HG02981 (cell line): ENCODE data around the gene PHKG2.
A peak's percentile ranks its signal among the peaks of the same experiment; 100 is the strongest.
"Not testable (repeated sequence)": the region's sequence is repeated elsewhere in the genome, so short reads cannot be mapped to it uniquely, and the experiment has no call there.

Source experiments
- ATAC-seq: cut with Tn5 transposase; IDR thresholded peaks from one replicate; pipeline ENCODE4 v1.9.1; 2021; ENCODE audit warnings: mild to moderate bottlenecking, moderate library complexity; ENCODE audit not compliant: unreplicated experiment

Gene PHKG2, protein sequence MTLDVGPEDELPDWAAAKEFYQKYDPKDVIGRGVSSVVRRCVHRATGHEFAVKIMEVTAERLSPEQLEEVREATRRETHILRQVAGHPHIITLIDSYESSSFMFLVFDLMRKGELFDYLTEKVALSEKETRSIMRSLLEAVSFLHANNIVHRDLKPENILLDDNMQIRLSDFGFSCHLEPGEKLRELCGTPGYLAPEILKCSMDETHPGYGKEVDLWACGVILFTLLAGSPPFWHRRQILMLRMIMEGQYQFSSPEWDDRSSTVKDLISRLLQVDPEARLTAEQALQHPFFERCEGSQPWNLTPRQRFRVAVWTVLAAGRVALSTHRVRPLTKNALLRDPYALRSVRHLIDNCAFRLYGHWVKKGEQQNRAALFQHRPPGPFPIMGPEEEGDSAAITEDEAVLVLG

DNA sequence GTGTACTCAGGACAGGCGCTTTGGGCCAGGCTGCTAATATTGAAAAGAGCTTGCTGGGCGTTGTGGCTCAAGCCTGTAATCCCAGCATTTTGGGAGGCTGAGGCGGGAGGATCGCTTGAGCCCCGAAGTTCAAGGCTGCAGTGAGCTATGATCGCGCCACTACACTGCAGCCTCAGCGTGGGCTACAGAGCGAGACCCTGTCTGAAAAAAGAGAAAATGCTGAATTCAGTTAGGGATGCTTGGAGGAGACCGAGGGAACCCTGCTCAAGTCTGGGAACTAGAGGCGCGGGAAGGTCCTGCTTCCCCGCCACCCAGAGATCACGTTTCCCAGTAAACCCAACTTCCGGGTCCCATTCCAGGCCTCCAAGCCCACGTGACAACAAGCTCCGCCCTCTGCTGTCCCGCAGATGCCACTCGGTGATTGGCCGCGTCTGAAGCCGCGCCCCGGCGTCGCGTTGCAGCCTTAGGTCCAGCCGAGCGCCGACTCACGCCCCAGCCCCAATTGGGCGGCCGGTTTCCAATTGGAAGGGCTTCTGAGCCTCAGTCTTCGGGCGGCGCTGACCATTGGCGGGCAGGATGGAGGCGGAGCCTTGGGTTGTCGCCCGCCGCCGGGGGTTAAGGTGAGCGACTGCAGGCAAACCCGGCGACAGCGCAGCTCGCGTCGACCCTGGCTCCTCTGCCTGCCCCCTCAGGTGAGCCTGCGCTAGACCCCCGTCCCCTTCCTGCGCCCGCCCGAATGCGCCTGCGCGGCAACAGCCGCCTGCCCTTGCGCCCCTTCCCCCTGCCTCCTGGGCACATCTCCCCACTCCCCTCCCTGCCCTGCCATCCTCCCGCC is at the start of gene PHKG2:
Gene PHKG2, plus strand, starts transcription at position 627 of the 835 bp plus-strand sequence. CDS start 396 bp downstream, outside the sequence.
- ATAC-seq: peak; percentile 98

DNA sequence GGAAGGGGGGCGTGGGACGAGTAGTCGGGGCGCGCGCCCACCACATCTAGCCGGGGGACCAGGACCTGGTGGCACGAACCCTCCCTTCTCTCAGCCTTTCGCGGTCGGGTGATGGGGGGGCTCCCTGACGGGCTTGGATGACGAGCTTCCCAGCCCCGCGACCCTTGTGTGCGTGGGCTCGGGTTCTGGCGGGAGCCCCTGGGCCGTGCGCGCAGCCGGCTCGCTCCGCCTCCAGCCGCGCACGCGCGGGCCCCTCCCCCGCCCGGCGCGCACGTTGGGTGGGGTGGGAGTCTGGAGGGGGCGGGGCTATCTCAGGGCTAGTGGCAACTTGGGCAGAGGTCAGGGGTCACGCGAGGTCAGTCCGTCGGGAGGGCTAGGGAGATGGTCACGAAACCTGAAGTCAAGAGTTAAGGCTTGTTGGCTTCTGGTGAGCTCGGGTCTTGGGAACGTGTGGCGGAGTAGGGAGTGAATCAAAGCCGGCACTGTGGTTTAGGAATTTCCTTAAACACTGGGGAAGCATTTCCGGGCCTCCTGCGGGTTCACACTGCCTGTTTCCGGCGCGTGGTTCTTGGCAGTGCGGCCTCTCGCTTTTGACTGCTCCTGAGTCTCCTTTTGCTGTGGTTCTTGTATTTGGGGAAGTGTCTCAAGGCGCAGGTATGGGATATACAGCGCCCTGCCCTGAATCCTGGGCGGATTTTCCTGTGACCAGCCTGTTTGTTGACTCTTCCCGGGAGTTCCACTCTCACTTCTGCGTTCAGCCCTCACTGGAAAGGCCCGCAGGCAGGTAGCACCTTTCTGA is 49.2 kb upstream of the PHKG2 start, which contains the start of gene SRCAP:
Gene SRCAP, plus strand, starts transcription at position 356 of the 799 bp plus-strand sequence. CDS start 1,654 bp downstream, outside the sequence.
- peak; percentile 29 for ATAC-seq

DNA sequence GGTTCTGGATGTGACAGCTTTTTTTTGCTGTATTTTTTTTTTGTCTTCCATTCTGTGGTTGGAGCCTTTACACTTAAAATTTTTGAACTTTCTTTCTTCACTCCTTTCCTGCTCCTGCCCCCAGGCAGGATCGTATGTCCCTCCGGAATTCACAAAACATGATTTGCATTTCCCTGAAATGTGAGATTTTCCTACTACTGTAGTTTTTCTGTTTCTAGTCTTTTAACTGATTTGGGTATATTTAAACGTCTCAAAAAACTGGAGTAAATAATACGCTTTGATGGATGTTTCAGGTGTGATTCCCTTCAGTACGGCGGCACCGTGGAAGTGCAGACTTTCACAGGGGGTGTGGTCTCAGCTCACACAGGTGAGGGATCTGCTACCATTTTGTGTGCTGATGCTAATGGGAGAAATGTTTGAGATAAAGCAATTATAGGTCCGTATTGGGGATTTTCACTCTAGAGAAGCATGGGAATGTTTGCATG is 48.6 kb upstream of the PHKG2 start:
- ATAC-seq: no peak

DNA sequence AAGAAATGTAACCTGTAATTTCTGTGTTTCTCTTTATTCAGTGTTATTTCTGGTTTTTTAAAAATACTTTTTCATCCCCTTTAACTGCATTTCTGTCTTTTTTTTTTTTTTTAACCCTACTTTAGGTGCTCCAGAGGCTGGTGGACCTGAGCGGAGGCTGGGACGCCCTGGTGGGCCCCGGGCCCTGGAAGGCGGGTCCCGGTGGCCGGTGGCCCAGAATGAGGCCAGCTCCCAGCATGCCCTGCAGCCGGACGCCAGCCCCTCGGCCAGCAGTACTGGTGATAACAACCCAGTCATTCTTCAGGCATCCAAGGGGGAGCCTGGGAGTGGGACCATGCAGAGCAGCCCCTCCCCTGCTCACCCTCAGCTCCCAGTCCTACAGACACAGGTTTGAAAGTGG is 47.7 kb upstream of the PHKG2 start:
- no peak for ATAC-seq

DNA sequence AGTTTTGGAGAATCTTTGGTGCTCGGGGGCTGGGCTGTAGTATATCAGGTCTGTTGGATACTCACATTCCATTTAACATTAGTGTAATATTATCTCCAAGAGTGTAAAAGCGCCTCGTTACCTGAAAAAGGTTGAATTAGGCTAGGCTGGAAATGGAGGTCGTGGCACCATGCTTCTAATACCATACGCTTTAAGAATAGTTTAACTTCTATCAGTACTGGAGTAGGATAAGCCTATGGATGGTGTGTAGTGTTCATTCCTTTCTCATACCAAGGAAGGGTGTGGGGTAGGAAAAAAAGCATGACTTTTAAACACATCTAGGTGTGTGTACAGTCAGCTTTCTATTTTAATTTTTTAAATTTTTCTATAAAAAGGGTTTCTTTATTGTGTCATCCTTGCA is 47.3 kb upstream of the PHKG2 start:
- ATAC-seq: no peak

DNA sequence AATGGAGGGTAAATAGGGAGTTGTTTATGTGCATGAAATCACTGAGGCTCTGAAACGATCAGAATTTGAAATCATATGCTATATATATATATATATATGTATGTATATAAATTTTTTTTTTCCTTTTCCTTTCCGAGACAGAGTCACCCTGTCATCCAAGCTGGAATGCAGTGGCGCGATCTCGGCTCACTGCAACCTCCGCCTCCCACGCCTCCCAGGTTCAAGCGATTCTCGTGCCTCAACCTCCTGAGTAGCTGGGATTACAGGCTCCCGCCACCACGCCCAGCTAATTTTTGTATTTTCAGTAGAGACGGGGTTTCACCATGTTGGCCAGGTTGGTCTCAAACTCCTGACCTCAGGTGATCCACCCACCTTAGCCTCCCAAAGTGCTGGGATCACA is 45.2 kb upstream of the PHKG2 start:
- ATAC-seq: not testable (repeated sequence)

DNA sequence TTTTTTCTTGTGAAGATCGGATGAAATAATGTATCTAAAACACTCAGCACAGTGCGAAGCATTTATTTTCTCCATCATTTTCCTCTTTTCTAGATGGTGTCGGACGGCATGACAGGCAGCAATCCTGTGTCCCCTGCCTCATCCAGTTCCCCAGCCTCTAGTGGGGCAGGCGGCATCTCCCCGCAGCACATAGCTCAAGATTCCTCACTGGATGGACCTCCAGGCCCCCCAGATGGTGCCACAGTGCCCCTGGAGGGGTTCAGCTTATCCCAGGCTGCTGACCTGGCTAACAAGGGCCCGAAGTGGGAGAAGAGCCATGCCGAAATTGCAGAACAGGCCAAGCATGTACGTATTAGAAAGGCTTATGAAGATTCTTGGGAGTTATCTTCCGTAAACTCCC is 44.3 kb upstream of the PHKG2 start:
- no peak for ATAC-seq

DNA sequence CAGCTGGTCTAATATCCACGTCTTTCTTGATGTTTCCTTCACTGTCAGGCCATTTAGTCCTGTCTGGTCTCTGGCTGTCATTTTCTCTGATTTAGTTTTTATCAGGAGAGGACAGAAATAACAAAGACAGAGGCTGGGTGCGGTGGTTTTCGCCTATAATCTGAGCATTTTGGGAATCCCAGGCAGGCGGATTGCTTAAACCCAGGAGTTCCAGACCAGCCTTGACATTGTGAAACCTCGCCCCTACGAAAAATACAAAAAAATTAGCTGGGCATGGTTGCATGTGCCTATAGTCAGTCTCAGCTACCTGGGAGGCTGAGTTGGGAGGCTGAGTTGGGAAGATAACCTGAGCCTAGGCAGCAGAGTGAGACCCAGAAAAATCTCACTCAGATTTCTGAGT is 42.2 kb upstream of the PHKG2 start:
- ATAC-seq: no peak

DNA sequence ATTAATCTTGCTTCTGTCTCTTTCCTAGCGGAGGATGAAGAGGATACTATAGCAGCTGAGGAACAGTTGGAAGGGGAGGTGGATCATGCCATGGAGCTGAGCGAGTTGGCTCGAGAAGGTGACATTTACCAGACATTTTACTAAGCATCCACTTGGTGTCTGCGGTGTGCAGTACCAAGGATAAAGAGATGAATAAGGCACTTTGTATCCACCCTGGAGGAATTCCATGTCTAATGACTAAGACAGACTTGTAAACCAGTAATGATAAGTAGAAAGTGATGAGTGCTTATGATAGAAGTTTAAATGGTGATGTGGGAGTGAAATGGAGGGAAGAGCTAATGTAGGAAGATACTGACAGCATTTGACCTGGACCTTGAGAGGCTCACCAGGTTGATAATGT is 37.3 kb upstream of the PHKG2 start:
- no peak for ATAC-seq

DNA sequence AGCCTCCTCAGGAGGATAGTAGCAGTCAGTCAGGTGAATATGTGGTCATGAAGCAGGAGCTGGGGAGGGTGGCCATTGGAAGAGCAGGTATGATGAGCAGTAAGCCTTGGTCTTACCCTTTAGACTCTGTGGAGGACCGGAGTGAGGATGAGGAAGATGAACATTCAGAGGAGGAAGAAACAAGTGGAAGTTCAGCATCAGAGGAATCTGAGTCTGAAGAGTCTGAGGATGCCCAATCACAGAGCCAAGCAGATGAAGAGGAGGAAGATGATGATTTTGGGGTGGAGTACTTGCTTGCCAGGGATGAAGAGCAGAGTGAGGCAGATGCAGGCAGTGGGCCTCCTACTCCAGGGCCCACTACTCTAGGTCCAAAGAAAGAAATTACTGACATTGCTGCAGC is 36.5 kb upstream of the PHKG2 start:
- ATAC-seq: no peak

DNA sequence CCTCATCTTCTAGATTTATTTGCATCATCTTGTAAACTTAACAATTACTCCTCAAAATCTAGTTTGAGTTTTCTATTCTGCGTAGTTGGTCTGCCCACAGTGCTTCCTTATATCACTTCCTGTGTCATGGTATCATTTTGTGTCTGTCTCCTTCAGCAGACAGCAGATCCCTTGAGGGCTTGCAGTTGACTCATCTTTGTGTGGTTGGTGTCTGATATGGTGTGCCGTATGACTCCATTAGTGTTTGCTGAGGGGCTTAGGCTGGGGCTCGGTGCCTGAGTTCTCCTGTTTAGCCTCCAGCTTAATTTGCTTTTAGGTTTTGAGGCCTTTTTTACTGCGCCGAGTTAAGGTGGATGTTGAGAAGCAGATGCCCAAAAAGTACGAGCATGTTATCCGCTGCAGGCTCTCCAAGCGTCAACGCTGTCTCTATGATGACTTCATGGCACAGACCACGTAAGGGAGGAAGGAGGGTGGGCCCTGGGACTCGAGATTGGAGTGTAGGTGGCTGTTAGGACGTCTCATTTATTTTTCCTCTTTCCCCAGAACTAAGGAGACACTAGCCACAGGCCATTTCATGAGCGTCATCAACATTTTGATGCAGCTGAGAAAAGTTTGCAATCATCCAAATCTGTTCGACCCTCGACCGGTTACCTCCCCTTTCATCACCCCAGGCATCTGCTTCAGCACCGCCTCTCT is 32.3 kb upstream of the PHKG2 start:
- no peak for ATAC-seq

DNA sequence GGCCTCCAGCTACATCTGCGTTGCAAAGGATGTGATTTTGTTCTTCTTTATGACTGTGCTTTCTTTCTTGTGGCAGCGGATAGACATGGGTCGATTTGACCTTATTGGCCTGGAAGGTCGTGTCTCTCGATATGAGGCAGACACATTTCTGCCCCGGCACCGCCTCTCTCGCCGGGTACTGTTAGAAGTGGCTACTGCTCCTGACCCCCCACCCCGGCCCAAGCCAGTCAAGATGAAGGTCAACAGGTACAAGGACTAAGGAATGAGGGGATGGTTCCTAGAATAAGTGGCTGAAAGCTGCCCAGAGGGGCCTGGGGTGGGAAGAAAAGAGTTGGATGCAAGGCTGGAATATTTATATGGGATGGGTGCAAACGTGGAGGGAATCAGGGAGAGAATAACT is 28.1 kb upstream of the PHKG2 start:
- no peak for ATAC-seq

DNA sequence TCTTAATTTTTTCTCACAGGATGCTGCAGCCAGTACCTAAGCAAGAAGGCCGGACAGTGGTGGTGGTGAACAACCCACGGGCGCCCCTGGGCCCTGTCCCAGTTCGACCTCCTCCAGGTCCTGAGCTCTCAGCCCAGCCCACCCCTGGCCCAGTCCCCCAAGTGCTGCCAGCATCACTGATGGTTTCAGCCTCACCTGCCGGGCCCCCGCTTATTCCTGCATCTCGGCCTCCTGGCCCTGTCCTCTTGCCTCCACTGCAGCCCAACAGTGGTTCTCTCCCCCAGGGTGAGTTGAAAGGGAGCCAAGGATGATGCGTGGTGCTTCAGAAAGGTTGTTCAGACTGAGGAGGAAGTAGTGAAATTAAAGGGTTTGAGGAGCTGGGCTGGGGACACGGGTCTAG is 27.5 kb upstream of the PHKG2 start:
- no peak for ATAC-seq

DNA sequence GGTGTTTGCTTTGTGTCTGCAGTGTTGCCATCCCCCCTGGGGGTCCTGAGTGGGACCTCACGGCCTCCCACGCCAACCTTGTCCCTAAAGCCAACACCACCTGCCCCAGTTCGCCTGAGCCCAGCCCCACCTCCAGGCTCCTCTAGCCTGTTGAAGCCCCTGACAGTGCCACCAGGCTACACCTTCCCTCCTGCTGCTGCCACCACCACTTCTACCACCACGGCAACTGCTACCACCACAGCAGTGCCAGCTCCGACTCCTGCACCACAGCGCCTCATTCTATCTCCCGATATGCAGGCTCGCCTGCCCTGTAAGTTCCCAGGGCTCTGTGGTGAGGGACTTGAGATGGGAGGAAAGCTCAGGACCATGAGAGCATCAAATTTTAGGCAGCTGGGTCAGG is 27.1 kb upstream of the PHKG2 start:
- no peak for ATAC-seq

DNA sequence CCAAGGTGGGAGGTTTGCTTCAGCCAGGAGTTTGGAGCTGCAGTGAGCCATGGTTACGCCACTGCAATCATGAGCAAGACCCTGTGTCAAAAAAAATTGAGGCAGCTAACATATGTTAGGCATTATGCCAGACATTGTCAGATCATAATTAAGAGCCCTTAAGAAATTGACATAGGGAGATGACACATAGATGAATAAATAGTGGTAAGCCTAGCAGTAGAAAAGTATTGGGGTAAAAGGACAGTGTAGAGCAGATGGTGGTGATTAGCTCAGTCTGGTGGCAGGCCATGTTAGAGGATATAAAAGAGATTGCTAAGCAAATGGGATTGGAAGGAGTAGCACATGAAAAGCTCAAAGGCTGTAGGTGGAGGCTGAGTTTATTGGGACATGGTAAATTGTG is 26.6 kb upstream of the PHKG2 start:
- ATAC-seq: no peak

DNA sequence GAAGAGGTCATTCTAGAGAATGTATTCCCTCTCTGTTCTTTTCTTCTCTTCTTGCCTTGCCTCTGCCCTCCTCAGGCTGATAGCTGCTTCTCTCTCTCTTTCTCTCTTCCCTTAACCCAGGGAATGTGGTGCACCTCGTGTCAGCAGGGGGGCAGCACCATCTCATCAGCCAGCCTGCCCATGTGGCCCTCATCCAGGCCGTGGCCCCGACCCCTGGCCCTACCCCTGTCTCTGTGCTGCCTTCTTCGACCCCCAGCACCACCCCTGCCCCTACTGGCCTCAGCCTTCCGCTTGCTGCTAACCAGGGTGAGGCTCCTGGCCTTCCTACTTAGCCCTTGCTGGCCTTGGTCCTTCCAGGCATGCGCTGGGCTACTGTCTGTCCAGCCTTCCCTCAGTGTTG is 25.8 kb upstream of the PHKG2 start:
- ATAC-seq: no peak

DNA sequence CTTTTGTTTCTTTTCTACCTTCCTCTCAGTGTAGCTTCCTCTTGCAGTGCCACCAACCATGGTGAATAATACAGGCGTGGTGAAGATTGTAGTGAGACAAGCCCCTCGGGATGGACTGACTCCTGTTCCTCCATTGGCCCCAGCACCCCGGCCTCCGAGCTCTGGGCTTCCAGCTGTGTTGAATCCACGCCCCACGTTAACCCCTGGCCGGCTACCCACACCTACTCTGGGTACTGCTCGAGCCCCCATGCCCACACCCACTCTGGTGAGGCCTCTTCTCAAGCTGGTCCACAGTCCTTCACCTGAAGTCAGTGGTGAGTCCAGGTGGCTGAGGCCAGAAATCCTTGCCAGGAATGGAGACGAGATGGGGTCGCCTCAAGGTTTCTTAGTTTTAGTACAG is 25.3 kb upstream of the PHKG2 start:
- ATAC-seq: no peak

DNA sequence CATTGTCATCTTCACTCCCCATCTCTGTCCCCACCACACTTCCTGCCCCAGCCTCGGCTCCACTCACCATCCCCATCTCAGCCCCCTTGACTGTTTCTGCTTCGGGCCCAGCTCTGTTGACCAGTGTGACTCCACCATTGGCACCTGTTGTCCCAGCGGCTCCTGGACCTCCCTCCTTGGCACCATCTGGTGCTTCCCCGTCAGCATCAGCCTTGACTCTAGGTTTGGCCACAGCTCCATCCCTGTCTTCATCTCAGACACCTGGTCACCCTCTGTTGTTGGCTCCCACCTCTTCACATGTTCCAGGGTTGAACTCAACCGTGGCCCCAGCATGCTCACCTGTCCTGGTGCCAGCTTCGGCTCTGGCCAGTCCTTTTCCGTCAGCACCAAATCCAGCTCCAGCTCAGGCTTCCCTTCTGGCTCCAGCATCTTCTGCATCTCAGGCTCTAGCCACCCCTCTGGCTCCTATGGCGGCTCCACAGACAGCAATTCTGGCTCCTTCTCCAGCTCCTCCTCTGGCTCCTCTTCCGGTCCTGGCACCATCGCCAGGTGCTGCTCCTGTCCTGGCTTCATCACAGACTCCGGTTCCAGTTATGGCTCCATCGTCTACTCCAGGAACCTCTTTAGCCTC is 24.4 kb upstream of the PHKG2 start:
- ATAC-seq: no peak

DNA sequence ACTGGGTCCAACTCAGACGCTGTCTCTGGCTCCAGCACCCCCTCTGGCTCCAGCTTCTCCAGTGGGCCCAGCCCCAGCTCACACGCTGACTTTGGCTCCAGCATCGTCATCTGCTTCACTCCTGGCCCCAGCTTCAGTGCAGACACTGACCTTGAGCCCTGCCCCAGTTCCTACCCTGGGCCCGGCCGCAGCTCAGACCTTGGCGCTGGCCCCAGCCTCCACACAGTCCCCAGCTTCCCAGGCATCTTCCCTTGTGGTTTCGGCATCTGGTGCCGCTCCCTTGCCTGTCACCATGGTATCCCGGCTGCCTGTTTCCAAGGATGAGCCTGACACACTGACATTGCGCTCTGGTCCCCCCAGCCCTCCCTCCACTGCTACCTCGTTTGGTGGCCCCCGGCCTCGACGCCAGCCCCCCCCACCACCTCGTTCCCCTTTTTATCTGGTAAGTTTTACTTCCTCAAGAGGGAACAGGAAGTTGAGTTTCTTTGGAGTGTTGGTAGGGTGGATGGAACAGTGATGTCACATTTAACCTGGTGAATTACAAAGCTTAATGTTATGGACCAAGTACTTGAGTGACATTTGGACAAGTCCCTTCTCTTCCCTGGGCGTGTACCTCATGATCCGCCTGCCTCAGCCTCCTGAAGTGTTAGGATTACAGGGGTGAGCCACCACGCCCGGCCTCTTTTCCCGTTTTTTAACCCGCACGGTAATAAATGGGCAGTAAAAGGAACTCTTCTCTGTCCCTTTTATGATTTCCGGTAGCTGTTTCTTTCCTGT is 23.4 kb upstream of the PHKG2 start:
- ATAC-seq: no peak
